IMR-90 (cell line): Measurements from ENCODE around the gene OLAH. TPM values are rescaled to one million over a fixed set of nuclear protein-coding genes. Genes with fewer than 3 reads are reported as not detected.

Source experiments
- ATAC-seq: fragments of 200-7000 bp; cut with Tn5 transposase; 2 replicates; pipeline ENCODE4 v1.9.1; 2020; ENCODE audit warnings: low read depth, mild to moderate bottlenecking, moderate library complexity
- BruUV-seq: library from RNA; stranded (reverse); fragments of 400-500 nt; replicated peaks from 2 replicates; lab custom pipeline; 2021; lab: Mats Ljungman, UMichigan
- CTCF ChIA-PET: fragments of 300-600 bp; formaldehyde crosslinking; extraction: SDS; loops from one replicate; lab custom pipeline; 2021; ENCODE audit warnings: antibody characterized with exemption; lab: Yijun Ruan, JAX
- POLR2A ChIA-PET: fragments of 300-600 bp; sonication (Branson Sonifier 250); formaldehyde crosslinking; loops from one replicate; lab custom pipeline; 2022; ENCODE audit warnings: antibody characterized with exemption; ENCODE audit not compliant: unreplicated experiment; lab: Charles Lee
- DNase-seq: peaks from one replicate; pipeline ENCODE4 v3.0.0; 2013
- H2AFZ ChIP-seq: replicated peaks from 2 replicates; pipeline ENCODE3; 2013; ENCODE audit warnings: low read length, mild to moderate bottlenecking; ENCODE audit not compliant: poor library complexity
- H2AK5ac ChIP-seq: 2 replicates; pipeline ENCODE4 v1.6.1; 2013; ENCODE audit warnings: low read depth, low read length, inconsistent platforms
- H2AK9ac ChIP-seq: replicated peaks from 2 replicates; pipeline ENCODE3; 2013; ENCODE audit warnings: mild to moderate bottlenecking, low read depth, low read length, moderate library complexity; ENCODE audit not compliant: poor library complexity
- H2BK120ac ChIP-seq: 2 replicates; pipeline ENCODE4 v1.6.1; 2013; ENCODE audit warnings: low read depth, low read length, inconsistent platforms
- H2BK15ac ChIP-seq: 3 replicates; pipeline ENCODE4 v1.6.1; 2013; ENCODE audit warnings: low read depth, low read length, inconsistent platforms
- H2BK20ac ChIP-seq: 2 replicates; pipeline ENCODE4 v1.6.1; 2013; ENCODE audit warnings: low read depth, mild to moderate bottlenecking, inconsistent platforms, low read length, moderate library complexity
- H2BK5ac ChIP-seq: 2 replicates; pipeline ENCODE4 v1.6.1; 2013; ENCODE audit warnings: mild to moderate bottlenecking, low read depth, low read length, inconsistent platforms; ENCODE audit not compliant: poor library complexity, severe bottlenecking
- H3K14ac ChIP-seq: replicated peaks from 2 replicates; pipeline ENCODE4 v1.6.1; 2013; ENCODE audit warnings: low read depth, low read length, inconsistent platforms
- H3K18ac ChIP-seq: 2 replicates; pipeline ENCODE4 v1.6.1; 2013; ENCODE audit warnings: low read depth, low read length, control low read depth
- H3K23ac ChIP-seq: 2 replicates; pipeline ENCODE4 v1.6.1; 2013; ENCODE audit warnings: low read depth, low read length, inconsistent platforms
- H3K27ac ChIP-seq: 2 replicates; pipeline ENCODE4 v1.5.1; 2013; ENCODE audit warnings: mild to moderate bottlenecking, control low read depth, low read length; ENCODE audit not compliant: insufficient read depth
- H3K27me3 ChIP-seq: 2 replicates; pipeline ENCODE4 v1.6.1; 2013; ENCODE audit warnings: low read length; ENCODE audit not compliant: control insufficient read depth, insufficient read depth
- H3K36me3 ChIP-seq: 2 replicates; pipeline ENCODE4 v1.6.1; 2013; ENCODE audit warnings: low read length, mixed read lengths; ENCODE audit not compliant: control insufficient read depth, insufficient read depth
- H3K4ac ChIP-seq: 2 replicates; pipeline ENCODE4 v1.6.1; 2013; ENCODE audit warnings: low read depth, low read length, inconsistent platforms
- H3K4me1 ChIP-seq: 2 replicates; pipeline ENCODE4 v1.6.1; 2013; ENCODE audit warnings: low read length, mixed read lengths; ENCODE audit not compliant: control insufficient read depth, insufficient read depth
- H3K4me2 ChIP-seq: 2 replicates; pipeline ENCODE4 v1.6.1; 2013; ENCODE audit warnings: low read depth, mild to moderate bottlenecking, control low read depth, low read length, moderate library complexity
- H3K4me3 ChIP-seq: 2 replicates; pipeline ENCODE4 v1.5.1; 2013; ENCODE audit warnings: low read depth, mild to moderate bottlenecking, control low read depth, low read length, moderate library complexity; ENCODE audit not compliant: insufficient read depth
- H3K56ac ChIP-seq: 2 replicates; pipeline ENCODE4 v1.6.1; 2013; ENCODE audit warnings: low read length, inconsistent platforms; ENCODE audit not compliant: insufficient read depth; ENCODE audit errors: extremely low read depth
- H3K79me1 ChIP-seq, 2 experiments: 2 replicates each; pipeline ENCODE4 v1.6.1; 2013; ENCODE audit warnings: low read length in 2 of 2, inconsistent platforms in 1 of 2, low read depth in 1 of 2
- H3K9ac ChIP-seq: 2 replicates; pipeline ENCODE4 v1.6.1; 2013; ENCODE audit warnings: low read depth, low read length, control low read depth
- H3K9me1 ChIP-seq: 2 replicates; pipeline ENCODE4 v1.6.1; 2013; ENCODE audit warnings: low read length, inconsistent platforms; ENCODE audit not compliant: insufficient read depth
- H3K9me3 ChIP-seq: 2 replicates; pipeline ENCODE4 v1.6.1; 2013; ENCODE audit warnings: low read length; ENCODE audit not compliant: control insufficient read depth, insufficient read depth
- H4K20me1 ChIP-seq: 2 replicates; pipeline ENCODE4 v1.6.1; 2013; ENCODE audit warnings: low read length, inconsistent platforms; ENCODE audit not compliant: insufficient read depth
- H4K5ac ChIP-seq: 2 replicates; pipeline ENCODE4 v1.6.1; 2013; ENCODE audit warnings: mild to moderate bottlenecking, low read depth, low read length, control low read depth
- H4K8ac ChIP-seq, 2 experiments: 2 replicates each; pipeline ENCODE4 v1.6.1; 2013; ENCODE audit warnings: low read depth in 2 of 2, low read length in 2 of 2, control low read depth in 1 of 2, inconsistent platforms in 1 of 2
- H4K91ac ChIP-seq: 2 replicates; pipeline ENCODE4 v1.6.1; 2013; ENCODE audit warnings: low read depth, low read length, inconsistent platforms; ENCODE audit not compliant: insufficient read depth
- BHLHE40 ChIP-seq: fragments of 150-350 bp; IDR thresholded peaks from 2 replicates; pipeline ENCODE4 v1.6.1; 2016; ENCODE audit warnings: mild to moderate bottlenecking, low read depth, low read length
- CHD1 ChIP-seq: IDR thresholded peaks from 2 replicates; pipeline ENCODE4 v1.6.1; 2012; ENCODE audit warnings: low read depth, low read length, improper control_type of control experiment
- CTCF ChIP-seq: conservative IDR thresholded peaks from 2 replicates; pipeline ENCODE4 v1.5.1; 2012; ENCODE audit warnings: mild to moderate bottlenecking, low read depth, low read length, improper control_type of control experiment
- FOS ChIP-seq: fragments of 150-350 bp; IDR thresholded peaks from 2 replicates; pipeline ENCODE4 v1.6.1; 2016; ENCODE audit warnings: low read depth, low read length
- NFE2L2 ChIP-seq: fragments of 150-350 bp; IDR thresholded peaks from 2 replicates; pipeline ENCODE4 v1.6.1; 2016; ENCODE audit warnings: low read depth, mild to moderate bottlenecking, low read length
- SMC3 ChIP-seq: fragments of 150-350 bp; IDR thresholded peaks from 2 replicates; pipeline ENCODE4 v1.6.1; 2016; ENCODE audit warnings: low read depth, mild to moderate bottlenecking, antibody characterized with exemption, low read length, moderate library complexity
- WGBS, 2 experiments: methylation state at CpG; one replicate each; pipeline versions ENCODE4 v1.1.5 to v1.1.7; 2013; ENCODE audit warnings: missing lambda C conversion rate in 2 of 2; ENCODE audit not compliant: insufficient read length in 1 of 2; ENCODE audit errors: extremely low coverage in 2 of 2; 5-methylcytosine and 5-hydroxymethylcytosine counted together
- dilution Hi-C: fragments of 300-500 bp; cut with HindIII; formaldehyde crosslinking; loops from one replicate; pipeline ENCODE4 v1.14.3; 2018; ENCODE audit warnings: low sequenced_read_pairs; ENCODE audit not compliant: unreplicated experiment
- in situ Hi-C: fragments of 300-500 bp; cut with MboI; formaldehyde crosslinking; loops from 3 replicates; pipeline ENCODE4 v1.14.3; 2019; ENCODE audit warnings: low sequenced_read_pairs, inconsistent platforms, mixed read lengths
- intact Hi-C: fragments of 100-400 bp; cut with micrococcal nuclease; formaldehyde crosslinking; loops from 2 replicates; pipeline ENCODE4 v1.10.0; 2022
- polyA plus RNA-seq, 3 experiments: library from polyadenylated mRNA; depleted of rRNA; stranded (reverse); fragments of >200 nt; gene quantifications; 2 replicates each; pipeline ENCODE4 v1.2.3, GENCODE V29; 2012; ENCODE audit warnings: low replicate concordance in 1 of 3
- total RNA-seq: library from RNA; depleted of rRNA; stranded (reverse); fragments of >200 nt; gene quantifications from 2 replicates; pipeline ENCODE4 v1.2.3, GENCODE V29; 2012
- TF ChIP-seq, protein P1 (sequence below): fragments of 150-350 bp; IDR thresholded peaks from 2 replicates; pipeline ENCODE4 v1.6.1; 2017; ENCODE audit warnings: mild to moderate bottlenecking, antibody characterized with exemption, low read length, low read depth

Gene OLAH
- total and polyA plus RNA-seq, 2 of the 4 experiments (the other 2 are of a cell fraction), result not detected

DNA sequence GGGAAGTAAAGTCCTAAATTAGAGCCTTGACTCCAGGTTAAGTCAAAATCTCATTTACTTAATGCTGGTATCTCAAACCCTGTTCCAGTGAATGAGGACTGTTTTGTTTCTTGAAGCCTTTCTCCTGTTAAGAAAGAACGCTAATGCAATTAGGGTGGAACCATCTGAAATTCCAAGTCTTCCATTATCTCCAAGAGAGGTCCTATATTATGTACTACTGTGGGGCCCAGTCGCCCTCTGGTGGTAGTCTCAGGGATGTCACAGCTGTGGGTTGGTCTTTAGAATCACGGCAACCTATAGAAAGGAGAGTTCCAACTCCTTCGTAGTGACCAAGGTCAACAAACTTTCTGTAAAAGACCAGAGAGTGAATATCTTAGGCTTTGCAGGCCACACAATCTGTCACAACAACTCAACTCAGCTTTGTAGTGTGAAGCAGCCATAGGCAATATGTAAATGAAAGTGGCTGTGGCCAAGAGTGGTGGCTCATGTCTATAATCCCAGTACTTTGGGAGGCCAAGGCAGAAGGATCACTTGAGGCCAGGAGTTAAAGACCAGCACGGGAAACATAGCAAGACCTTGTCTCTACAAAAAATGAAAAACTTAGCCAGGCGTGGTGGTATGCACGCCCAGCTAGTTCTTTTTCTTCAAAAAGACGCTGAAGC is 62.7 kb downstream of the OLAH start (continued):
- TF ChIP-seq SMC3, result peak; percentile 73

GRCh38 chr10:15112657-15113056 is 68.9 kb downstream of the OLAH start:
- Histone ChIP-seq H3K4me3 (no peak overlapping the region), H4K91ac (no peak overlapping the region), H4K20me1 (no peaks in the 10 kb centered on the region), H2AK5ac (no peak overlapping the region), H3K36me3 (peaks cover 8% of the 10 kb centered on the region), H2BK120ac (no peak overlapping the region), H2BK20ac (no peak overlapping the region), H2BK15ac (no peak overlapping the region), H3K4ac (no peak overlapping the region), H3K9ac (no peak overlapping the region), H3K9me3 (no peaks in the 10 kb centered on the region), H3K9me1 (peaks cover 4% of the 10 kb centered on the region; the same call in 1 of the 2 replicates), H3K4me1 (no peaks in the 10 kb centered on the region), H2AK9ac (no peak overlapping the region), H3K27me3 (no peaks in the 10 kb centered on the region), H3K56ac (no peak overlapping the region), H2BK5ac (no peak overlapping the region), H3K79me1 (peaks cover 6 to 10% of the 10 kb centered on the region in 2 experiments; a peak in 2 of 4 replicates), H4K8ac (no peak overlapping the region), H4K5ac (no peak overlapping the region), H3K27ac (no peak overlapping the region), H3K18ac (no peak overlapping the region), H3K4me2 (no peak overlapping the region), H3K23ac (no peak overlapping the region), H2AFZ (no peak overlapping the region), H3K14ac (no peak overlapping the region)
- ATAC-seq (no peak), DNase-seq (no peak)
- no TSS peak for BruUV-seq
- dilution Hi-C loops, result no loop called here
- CTCF ChIA-PET, result no interaction called here
- POLR2A ChIA-PET, result no interaction called here
- intact Hi-C loops, result no loop called here
- in situ Hi-C loops, result no loop called here
- WGBS, 2 experiments, result no CpG with 5 or more reads among the region's 13 CpGs
- TF ChIP-seq CTCF (no peak), NFE2L2 (no peak), BHLHE40 (no peak), CHD1 (no peak), FOS (no peak)
- TF ChIP-seq, protein P1, sequence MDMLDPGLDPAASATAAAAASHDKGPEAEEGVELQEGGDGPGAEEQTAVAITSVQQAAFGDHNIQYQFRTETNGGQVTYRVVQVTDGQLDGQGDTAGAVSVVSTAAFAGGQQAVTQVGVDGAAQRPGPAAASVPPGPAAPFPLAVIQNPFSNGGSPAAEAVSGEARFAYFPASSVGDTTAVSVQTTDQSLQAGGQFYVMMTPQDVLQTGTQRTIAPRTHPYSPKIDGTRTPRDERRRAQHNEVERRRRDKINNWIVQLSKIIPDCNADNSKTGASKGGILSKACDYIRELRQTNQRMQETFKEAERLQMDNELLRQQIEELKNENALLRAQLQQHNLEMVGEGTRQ, result no peak
